Heart left ventricle (tissue), 13 donors: ENCODE measurements around the gene UNC119B.

ENCODE experiments used
- POLR2A ChIP-seq, 2 donors: fragments of 450-650 bp; IDR thresholded peaks; one replicate each; pipeline ENCODE4 v1.6.1; 2017; ENCODE audit warnings: antibody characterized with exemption in 2 of 2, mild to moderate bottlenecking in 2 of 2, moderate library complexity in 2 of 2
- TF ChIP-seq, protein P1 (sequence below), 12 donors: fragments of 200-600 bp; sonication (generic) in 4 of 12; IDR thresholded peaks; one replicate each; pipeline versions ENCODE4 v1.5.0 to v1.8.0; 2018 to 2022; ENCODE audit warnings: antibody characterized with exemption in 12 of 12, mild to moderate bottlenecking in 5 of 12
- donor health status: ischemic (EF 13 %, LVEDD 7.1; RV severe dilation, severe dysfunction).
- donor health status: DM: no; HTN: yes; CAD: no.
- donor health status: DM: no; HTN: no; CAD: no.
- donor health status: ischemic (EF 25% LVEDD 6.9; RV normal size, moderate dysfunction).
- donor health status: ischemic (EF 25% LVEDD 5.7; RV mildly dilated, moderate dysfunction).
- donor health status: ischemic (EF 35%, LVEDD 5.7; RV mildly dilated, moderate dysfunction).
- donor health status: nonischemic (EF 11% LVEDD 7.7; RV severe dilation, severe dysfunction).
- donor health status: DM: yes; HTN: yes; CAD: no.
- donor health status: PGD.
- donor health status: ischemic (EF 29% LVEDD 5.4; RV normal size, mild dysfunction).
- donor health status: nonischemic (EF 23%, LVEDD 6.1; RV moderate dilation, normal function).

DNA sequence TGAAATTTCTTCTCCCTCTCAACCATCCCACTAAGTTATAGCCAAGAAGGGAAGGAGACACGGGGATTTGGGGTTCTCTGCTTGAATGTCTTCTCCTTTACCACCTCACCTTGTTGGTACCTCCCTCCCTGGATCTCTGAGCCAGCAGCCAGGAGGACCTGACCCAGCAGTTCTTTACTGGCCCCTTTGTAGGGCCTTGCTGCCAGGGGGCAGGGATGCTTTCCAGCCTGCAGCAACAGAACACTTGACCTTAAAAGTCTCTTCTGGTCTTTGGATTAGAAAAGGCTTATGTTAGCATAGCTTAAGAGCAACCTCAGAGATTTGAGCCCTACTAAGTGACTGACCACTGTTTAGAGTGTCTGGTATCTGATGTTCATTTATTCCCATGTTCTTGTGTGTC is 12.9 kb upstream of the UNC119B start:
- TF ChIP-seq, protein P1, sequence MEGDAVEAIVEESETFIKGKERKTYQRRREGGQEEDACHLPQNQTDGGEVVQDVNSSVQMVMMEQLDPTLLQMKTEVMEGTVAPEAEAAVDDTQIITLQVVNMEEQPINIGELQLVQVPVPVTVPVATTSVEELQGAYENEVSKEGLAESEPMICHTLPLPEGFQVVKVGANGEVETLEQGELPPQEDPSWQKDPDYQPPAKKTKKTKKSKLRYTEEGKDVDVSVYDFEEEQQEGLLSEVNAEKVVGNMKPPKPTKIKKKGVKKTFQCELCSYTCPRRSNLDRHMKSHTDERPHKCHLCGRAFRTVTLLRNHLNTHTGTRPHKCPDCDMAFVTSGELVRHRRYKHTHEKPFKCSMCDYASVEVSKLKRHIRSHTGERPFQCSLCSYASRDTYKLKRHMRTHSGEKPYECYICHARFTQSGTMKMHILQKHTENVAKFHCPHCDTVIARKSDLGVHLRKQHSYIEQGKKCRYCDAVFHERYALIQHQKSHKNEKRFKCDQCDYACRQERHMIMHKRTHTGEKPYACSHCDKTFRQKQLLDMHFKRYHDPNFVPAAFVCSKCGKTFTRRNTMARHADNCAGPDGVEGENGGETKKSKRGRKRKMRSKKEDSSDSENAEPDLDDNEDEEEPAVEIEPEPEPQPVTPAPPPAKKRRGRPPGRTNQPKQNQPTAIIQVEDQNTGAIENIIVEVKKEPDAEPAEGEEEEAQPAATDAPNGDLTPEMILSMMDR (IDR thresholded peaks at IDR 0.05), result no peak
- no peak for TF ChIP-seq POLR2A (IDR thresholded peaks at IDR 0.05)
